Panc1 (cell line): ENCODE results near the gene XNDC1N. TPM values are rescaled to one million over a fixed set of nuclear protein-coding genes. Genes with fewer than 3 reads are reported as not detected.

ENCODE experiments used
- ATAC-seq: fragments of 200-7000 bp; cut with Tn5 transposase; 2 replicates; pipeline ENCODE4 v1.9.1; 2020; ENCODE audit warnings: mild to moderate bottlenecking, moderate library complexity
- BruUV-seq: library from RNA; stranded (reverse); fragments of 400-500 nt; replicated peaks from 2 replicates; lab custom pipeline; 2021; lab: Mats Ljungman, UMichigan
- CTCF ChIA-PET: fragments of 300-600 bp; sonication (Branson Sonifier 250); formaldehyde crosslinking; loops from one replicate; lab custom pipeline; 2022; ENCODE audit warnings: antibody characterized with exemption; lab: Charles Lee
- POLR2A ChIA-PET: fragments of 300-600 bp; sonication (Branson Sonifier 250); formaldehyde crosslinking; loops from one replicate; lab custom pipeline; 2022; ENCODE audit warnings: antibody characterized with exemption; lab: Charles Lee
- DNase-seq: peaks from one replicate; pipeline ENCODE4 v3.0.0-alpha.2; 2010; ENCODE audit warnings: low read depth, low spot score
- H3K27ac ChIP-seq: 2 replicates; pipeline ENCODE4 v1.5.1; 2011; ENCODE audit warnings: mild to moderate bottlenecking, low read length, inconsistent platforms
- H3K27me3 ChIP-seq: fragments of 200-500 bp; sonication (Bioruptor generic); 2 replicates; pipeline ENCODE4 v1.6.0; 2014; ENCODE audit warnings: low read length, inconsistent platforms; ENCODE audit not compliant: control insufficient read depth, insufficient read depth
- H3K36me3 ChIP-seq: fragments of 200-500 bp; sonication (Bioruptor generic); 2 replicates; pipeline ENCODE4 v1.5.1; 2014; ENCODE audit warnings: inconsistent platforms, mild to moderate bottlenecking, low read length, moderate library complexity; ENCODE audit not compliant: control insufficient read depth, insufficient read depth
- H3K4me1 ChIP-seq: 2 replicates; pipeline ENCODE4 v1.5.1; 2011; ENCODE audit warnings: inconsistent platforms, mild to moderate bottlenecking, low read length, moderate library complexity; ENCODE audit not compliant: control insufficient read depth, insufficient read depth
- H3K4me3 ChIP-seq, 2 experiments: 2 replicates each; pipeline ENCODE4 v1.5.1; 2011 to 2012; ENCODE audit warnings: low read depth in 2 of 2, low read length in 2 of 2, mild to moderate bottlenecking in 2 of 2, inconsistent platforms in 1 of 2, moderate library complexity in 1 of 2
- H3K9me3 ChIP-seq: fragments of 200-500 bp; sonication (Bioruptor generic); 2 replicates; pipeline ENCODE4 v1.5.1; 2014; ENCODE audit warnings: low read depth, mild to moderate bottlenecking, inconsistent platforms, low read length, moderate library complexity; ENCODE audit not compliant: control insufficient read depth, insufficient read depth
- POLR2AphosphoS5 ChIP-seq: IDR thresholded peaks from 2 replicates; pipeline ENCODE4 v1.6.1; 2012; ENCODE audit warnings: mild to moderate bottlenecking, low read depth, low read length, moderate library complexity
- SIN3A ChIP-seq: IDR thresholded peaks from 2 replicates; pipeline ENCODE4 v1.6.1; 2012; ENCODE audit warnings: low read depth, mild to moderate bottlenecking, low read length, moderate library complexity, borderline replicate concordance; ENCODE audit not compliant: insufficient read depth
- TCF7L2 ChIP-seq: IDR thresholded peaks from 2 replicates; pipeline ENCODE4 v1.6.1; 2011; ENCODE audit warnings: mild to moderate bottlenecking, low read depth, low read length, inconsistent platforms
- in situ Hi-C: cut with HindIII; loops from 2 replicates; pipeline ENCODE4 v1.10.0; 2016; ENCODE audit warnings: low sequenced_read_pairs, low pct_unique_long_range_greater_than_20kb
- intact Hi-C: fragments of 100-400 bp; cut with micrococcal nuclease; formaldehyde crosslinking; loops from one replicate; pipeline ENCODE4 v1.10.0; 2022; ENCODE audit not compliant: unreplicated experiment
- total RNA-seq: library from RNA; stranded (reverse); gene quantifications from one replicate; pipeline ENCODE4 v1.2.1, GENCODE V29; 2021; ENCODE audit not compliant: unreplicated experiment
- TF ChIP-seq, protein P1 (sequence below): fragments of 450-650 bp; IDR thresholded peaks from 2 replicates; pipeline ENCODE4 v1.5.1; 2017; ENCODE audit warnings: mild to moderate bottlenecking
- TF ChIP-seq, protein P2 (sequence below), 2 experiments: IDR thresholded peaks; 2 replicates each; pipeline ENCODE4 v1.6.1; 2011 to 2012; ENCODE audit warnings: low read depth in 2 of 2, control low read depth in 1 of 2, low read length in 1 of 2, mild to moderate bottlenecking in 1 of 2, moderate library complexity in 1 of 2; ENCODE audit not compliant: insufficient read depth in 1 of 2

XNDC1N gene
- total RNA-seq, 1 experiment from 2014 or later, result 11.5 TPM

DNA sequence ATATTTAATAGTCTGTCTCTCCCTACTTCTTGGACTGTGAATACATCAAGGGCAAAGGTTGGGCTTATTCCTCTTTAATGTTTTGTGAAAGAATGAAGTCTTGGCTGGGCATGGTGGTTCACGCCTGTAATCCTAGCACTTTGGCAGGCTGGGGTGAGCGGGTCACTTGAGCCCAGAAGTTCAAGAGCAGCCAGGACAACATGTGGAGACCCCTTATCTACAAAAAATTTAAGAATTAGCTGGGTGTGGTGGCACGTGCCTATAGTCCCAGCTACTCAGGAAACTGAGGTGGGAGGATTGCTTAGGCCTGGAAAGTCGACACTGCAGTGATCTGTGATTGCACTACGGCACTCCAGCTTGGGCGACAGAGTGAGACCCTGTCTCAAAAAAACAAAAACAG lies 20.6 kb upstream of the XNDC1N start:
- Histone ChIP-seq H3K27ac (peak overlapping the region; percentile 26; the same call in 1 of the 2 replicates), H3K36me3 (no peaks in the 10 kb centered on the region), H3K27me3 (no peaks in the 10 kb centered on the region), H3K9me3 (no peaks in the 10 kb centered on the region), H3K4me1 (peaks cover 33% of the 10 kb centered on the region), H3K4me3 (no peak overlapping the region)
- in situ Hi-C loops (no loop called here), intact Hi-C loops (no loop called here)
- ChIA-PET POLR2A (no interaction called here), CTCF (interaction anchor here (0.6 to 0.7 kb wide), 3 partner anchors 75 to 1498 kb away, joined by 3 to 4 read pairs (median 4); no protein-coding TSS in a partner anchor)
- no peak for ATAC-seq
- BruUV-seq, result no TSS peak
- TF ChIP-seq SIN3A (no peak), POLR2AphosphoS5 (no peak), TCF7L2 (no peak)
- TF ChIP-seq, protein P1, sequence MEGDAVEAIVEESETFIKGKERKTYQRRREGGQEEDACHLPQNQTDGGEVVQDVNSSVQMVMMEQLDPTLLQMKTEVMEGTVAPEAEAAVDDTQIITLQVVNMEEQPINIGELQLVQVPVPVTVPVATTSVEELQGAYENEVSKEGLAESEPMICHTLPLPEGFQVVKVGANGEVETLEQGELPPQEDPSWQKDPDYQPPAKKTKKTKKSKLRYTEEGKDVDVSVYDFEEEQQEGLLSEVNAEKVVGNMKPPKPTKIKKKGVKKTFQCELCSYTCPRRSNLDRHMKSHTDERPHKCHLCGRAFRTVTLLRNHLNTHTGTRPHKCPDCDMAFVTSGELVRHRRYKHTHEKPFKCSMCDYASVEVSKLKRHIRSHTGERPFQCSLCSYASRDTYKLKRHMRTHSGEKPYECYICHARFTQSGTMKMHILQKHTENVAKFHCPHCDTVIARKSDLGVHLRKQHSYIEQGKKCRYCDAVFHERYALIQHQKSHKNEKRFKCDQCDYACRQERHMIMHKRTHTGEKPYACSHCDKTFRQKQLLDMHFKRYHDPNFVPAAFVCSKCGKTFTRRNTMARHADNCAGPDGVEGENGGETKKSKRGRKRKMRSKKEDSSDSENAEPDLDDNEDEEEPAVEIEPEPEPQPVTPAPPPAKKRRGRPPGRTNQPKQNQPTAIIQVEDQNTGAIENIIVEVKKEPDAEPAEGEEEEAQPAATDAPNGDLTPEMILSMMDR, result no peak
- TF ChIP-seq, protein P2, sequence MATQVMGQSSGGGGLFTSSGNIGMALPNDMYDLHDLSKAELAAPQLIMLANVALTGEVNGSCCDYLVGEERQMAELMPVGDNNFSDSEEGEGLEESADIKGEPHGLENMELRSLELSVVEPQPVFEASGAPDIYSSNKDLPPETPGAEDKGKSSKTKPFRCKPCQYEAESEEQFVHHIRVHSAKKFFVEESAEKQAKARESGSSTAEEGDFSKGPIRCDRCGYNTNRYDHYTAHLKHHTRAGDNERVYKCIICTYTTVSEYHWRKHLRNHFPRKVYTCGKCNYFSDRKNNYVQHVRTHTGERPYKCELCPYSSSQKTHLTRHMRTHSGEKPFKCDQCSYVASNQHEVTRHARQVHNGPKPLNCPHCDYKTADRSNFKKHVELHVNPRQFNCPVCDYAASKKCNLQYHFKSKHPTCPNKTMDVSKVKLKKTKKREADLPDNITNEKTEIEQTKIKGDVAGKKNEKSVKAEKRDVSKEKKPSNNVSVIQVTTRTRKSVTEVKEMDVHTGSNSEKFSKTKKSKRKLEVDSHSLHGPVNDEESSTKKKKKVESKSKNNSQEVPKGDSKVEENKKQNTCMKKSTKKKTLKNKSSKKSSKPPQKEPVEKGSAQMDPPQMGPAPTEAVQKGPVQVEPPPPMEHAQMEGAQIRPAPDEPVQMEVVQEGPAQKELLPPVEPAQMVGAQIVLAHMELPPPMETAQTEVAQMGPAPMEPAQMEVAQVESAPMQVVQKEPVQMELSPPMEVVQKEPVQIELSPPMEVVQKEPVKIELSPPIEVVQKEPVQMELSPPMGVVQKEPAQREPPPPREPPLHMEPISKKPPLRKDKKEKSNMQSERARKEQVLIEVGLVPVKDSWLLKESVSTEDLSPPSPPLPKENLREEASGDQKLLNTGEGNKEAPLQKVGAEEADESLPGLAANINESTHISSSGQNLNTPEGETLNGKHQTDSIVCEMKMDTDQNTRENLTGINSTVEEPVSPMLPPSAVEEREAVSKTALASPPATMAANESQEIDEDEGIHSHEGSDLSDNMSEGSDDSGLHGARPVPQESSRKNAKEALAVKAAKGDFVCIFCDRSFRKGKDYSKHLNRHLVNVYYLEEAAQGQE (IDR thresholded peaks at IDR 0.05; ENCODE audit: insufficient read depth in 1 of 2, low read depth in 2 of 2, low read length in 1 of 2), result no peak
- no peak for DNase-seq

DNA sequence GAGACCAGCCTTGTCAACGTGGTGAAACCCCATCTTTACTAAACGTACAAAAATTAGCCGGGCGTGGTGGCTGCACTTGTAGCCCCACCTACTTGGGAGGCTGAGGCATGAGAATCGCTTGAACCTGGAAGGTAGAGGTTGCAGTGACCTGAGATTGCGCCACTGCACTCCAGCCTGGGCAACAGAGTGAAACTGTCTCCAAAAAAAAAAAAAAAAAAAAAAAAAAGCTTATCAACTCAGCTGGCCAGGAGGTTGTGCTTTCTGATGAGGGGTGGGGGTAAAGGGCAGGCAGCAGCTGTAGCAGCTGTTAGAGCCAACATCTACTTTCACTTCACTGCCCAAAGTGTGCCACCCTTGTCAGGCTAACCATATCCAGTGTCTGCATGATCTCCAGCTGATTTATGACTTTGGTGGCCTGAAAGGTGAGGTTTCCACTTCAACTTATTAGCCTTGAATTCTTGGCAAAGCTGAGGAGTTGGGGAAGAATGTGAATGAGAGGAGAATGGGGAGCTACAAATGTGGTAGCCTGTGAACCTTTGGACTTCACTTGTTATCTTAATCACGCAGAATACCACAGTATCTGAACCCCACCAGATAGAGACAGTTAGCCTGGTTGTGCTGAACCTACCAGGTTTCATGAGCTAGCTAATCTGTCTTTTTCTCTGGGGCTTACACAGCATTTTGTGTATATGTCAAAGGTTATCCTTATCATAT lies 20.1 kb upstream of the XNDC1N start:
- in situ Hi-C loops, result no loop called here
- H3K4me3 ChIP-seq, result no peak overlapping the region
- ChIA-PET CTCF (interaction anchor here (0.6 to 0.7 kb wide), 4 partner anchors 74 to 1497 kb away, joined by 3 to 4 read pairs (median 4); no protein-coding TSS in a partner anchor), POLR2A (no interaction called here)
- no peak for ATAC-seq
- TF ChIP-seq, protein P1, result no peak
- TF ChIP-seq, protein P2 (IDR thresholded peaks at IDR 0.05; ENCODE audit: insufficient read depth in 1 of 2, low read depth in 2 of 2, low read length in 1 of 2), result no peak
- H3K27ac ChIP-seq, result peak overlapping the region; percentile 26; the same call in 1 of the 2 replicates
- no TSS peak for BruUV-seq
- no peaks in the 10 kb centered on the region for H3K27me3 ChIP-seq
- no peaks in the 10 kb centered on the region for H3K36me3 ChIP-seq
- DNase-seq, result no peak
- peaks cover 34% of the 10 kb centered on the region for H3K4me1 ChIP-seq
- H3K9me3 ChIP-seq, result no peaks in the 10 kb centered on the region
- intact Hi-C loops, result no loop called here
